H1 (cell line): ENCODE data around the gene NPBWR2. TPM values are rescaled to one million over a fixed set of nuclear protein-coding genes. Genes with fewer than 3 reads are reported as not detected.
A peak's percentile ranks its signal among the peaks of the same experiment; 100 is the strongest.

ENCODE experiments used
- CTBP2 ChIP-seq: IDR thresholded peaks from 2 replicates; pipeline ENCODE4 v1.7.0; 2011; ENCODE audit warnings: borderline replicate concordance, mild to moderate bottlenecking, moderate library complexity, mixed read lengths, low read length; ENCODE audit not compliant: insufficient read depth, insufficient read length
- CTCF ChIP-seq, 3 experiments: IDR thresholded peaks; 1 replicate in 2 of 3; 2 replicates in 1 of 3; pipeline versions ENCODE4 v1.5.1 to v1.6.1; 2011; ENCODE audit warnings: low read length in 3 of 3, mild to moderate bottlenecking in 3 of 3, inconsistent platforms in 2 of 3, low read depth in 1 of 3, moderate library complexity in 1 of 3; ENCODE audit not compliant: insufficient read depth in 1 of 3; ENCODE audit errors: control extremely low read depth in 1 of 3
- MAFK ChIP-seq: IDR thresholded peaks from 2 replicates; pipeline ENCODE4 v1.6.1; 2012; ENCODE audit warnings: low read depth, mild to moderate bottlenecking, improper control_type of control experiment, low read length
- POU5F1 ChIP-seq: IDR thresholded peaks from 2 replicates; pipeline ENCODE4 v1.6.1; 2011; ENCODE audit warnings: low read depth, mild to moderate bottlenecking, low read length, moderate library complexity
- RAD21 ChIP-seq, 2 experiments: IDR thresholded peaks in 1 of 2; conservative IDR thresholded peaks in 1 of 2; 2 replicates each; pipeline ENCODE4 v1.6.1; 2011; ENCODE audit warnings: low read depth in 2 of 2, low read length in 2 of 2, improper control_type of control experiment in 1 of 2, inconsistent platforms in 1 of 2, mild to moderate bottlenecking in 1 of 2, moderate library complexity in 1 of 2
- USF2 ChIP-seq: IDR thresholded peaks from 2 replicates; pipeline ENCODE4 v1.6.1; 2011; ENCODE audit warnings: low read length, improper control_type of control experiment
- polyA plus RNA-seq, 7 experiments: library from polyadenylated mRNA; depleted of rRNA in 3 of 7; stranded (reverse) in 5 of 7; unstranded in 2 of 7; fragments of >200 nt in 5 of 7; fragments of 200-250 nt in 2 of 7; gene quantifications; 1 replicate in 5 of 7; 2 replicates in 1 of 7; 4 replicates in 1 of 7; pipeline versions ENCODE4 v1.2.1 to v1.2.3, GENCODE V29; 2011 to 2013; ENCODE audit warnings: missing spikeins in 2 of 7, mixed read lengths in 2 of 7
- total RNA-seq: library from RNA; stranded (reverse); fragmentation: NEBNext Ultra II Directional; extraction: Animal tissue kit (Norgen Biotek cat#: 25700); gene quantifications from 2 replicates; pipeline ENCODE4 v1.2.1, GENCODE V29; 2021
- TF ChIP-seq, protein P1 (sequence below): fragments of 300-600 bp; sonication (generic); IDR thresholded peaks from 2 replicates; pipeline ENCODE4 v1.7.1; 2012; ENCODE audit warnings: low read length, moderate library complexity, mild to moderate bottlenecking, inconsistent platforms; ENCODE audit not compliant: insufficient replicate concordance

Gene NPBWR2
- total and polyA plus RNA-seq, 2 of the 8 experiments (the other 6 are each of a cell fraction or from before 2014, with no cell fraction given), result not detected

GRCh38 chr20:64133951-64134407 lies 26.6 kb upstream of the NPBWR2 start (continued):
- TF ChIP-seq, protein P1, sequence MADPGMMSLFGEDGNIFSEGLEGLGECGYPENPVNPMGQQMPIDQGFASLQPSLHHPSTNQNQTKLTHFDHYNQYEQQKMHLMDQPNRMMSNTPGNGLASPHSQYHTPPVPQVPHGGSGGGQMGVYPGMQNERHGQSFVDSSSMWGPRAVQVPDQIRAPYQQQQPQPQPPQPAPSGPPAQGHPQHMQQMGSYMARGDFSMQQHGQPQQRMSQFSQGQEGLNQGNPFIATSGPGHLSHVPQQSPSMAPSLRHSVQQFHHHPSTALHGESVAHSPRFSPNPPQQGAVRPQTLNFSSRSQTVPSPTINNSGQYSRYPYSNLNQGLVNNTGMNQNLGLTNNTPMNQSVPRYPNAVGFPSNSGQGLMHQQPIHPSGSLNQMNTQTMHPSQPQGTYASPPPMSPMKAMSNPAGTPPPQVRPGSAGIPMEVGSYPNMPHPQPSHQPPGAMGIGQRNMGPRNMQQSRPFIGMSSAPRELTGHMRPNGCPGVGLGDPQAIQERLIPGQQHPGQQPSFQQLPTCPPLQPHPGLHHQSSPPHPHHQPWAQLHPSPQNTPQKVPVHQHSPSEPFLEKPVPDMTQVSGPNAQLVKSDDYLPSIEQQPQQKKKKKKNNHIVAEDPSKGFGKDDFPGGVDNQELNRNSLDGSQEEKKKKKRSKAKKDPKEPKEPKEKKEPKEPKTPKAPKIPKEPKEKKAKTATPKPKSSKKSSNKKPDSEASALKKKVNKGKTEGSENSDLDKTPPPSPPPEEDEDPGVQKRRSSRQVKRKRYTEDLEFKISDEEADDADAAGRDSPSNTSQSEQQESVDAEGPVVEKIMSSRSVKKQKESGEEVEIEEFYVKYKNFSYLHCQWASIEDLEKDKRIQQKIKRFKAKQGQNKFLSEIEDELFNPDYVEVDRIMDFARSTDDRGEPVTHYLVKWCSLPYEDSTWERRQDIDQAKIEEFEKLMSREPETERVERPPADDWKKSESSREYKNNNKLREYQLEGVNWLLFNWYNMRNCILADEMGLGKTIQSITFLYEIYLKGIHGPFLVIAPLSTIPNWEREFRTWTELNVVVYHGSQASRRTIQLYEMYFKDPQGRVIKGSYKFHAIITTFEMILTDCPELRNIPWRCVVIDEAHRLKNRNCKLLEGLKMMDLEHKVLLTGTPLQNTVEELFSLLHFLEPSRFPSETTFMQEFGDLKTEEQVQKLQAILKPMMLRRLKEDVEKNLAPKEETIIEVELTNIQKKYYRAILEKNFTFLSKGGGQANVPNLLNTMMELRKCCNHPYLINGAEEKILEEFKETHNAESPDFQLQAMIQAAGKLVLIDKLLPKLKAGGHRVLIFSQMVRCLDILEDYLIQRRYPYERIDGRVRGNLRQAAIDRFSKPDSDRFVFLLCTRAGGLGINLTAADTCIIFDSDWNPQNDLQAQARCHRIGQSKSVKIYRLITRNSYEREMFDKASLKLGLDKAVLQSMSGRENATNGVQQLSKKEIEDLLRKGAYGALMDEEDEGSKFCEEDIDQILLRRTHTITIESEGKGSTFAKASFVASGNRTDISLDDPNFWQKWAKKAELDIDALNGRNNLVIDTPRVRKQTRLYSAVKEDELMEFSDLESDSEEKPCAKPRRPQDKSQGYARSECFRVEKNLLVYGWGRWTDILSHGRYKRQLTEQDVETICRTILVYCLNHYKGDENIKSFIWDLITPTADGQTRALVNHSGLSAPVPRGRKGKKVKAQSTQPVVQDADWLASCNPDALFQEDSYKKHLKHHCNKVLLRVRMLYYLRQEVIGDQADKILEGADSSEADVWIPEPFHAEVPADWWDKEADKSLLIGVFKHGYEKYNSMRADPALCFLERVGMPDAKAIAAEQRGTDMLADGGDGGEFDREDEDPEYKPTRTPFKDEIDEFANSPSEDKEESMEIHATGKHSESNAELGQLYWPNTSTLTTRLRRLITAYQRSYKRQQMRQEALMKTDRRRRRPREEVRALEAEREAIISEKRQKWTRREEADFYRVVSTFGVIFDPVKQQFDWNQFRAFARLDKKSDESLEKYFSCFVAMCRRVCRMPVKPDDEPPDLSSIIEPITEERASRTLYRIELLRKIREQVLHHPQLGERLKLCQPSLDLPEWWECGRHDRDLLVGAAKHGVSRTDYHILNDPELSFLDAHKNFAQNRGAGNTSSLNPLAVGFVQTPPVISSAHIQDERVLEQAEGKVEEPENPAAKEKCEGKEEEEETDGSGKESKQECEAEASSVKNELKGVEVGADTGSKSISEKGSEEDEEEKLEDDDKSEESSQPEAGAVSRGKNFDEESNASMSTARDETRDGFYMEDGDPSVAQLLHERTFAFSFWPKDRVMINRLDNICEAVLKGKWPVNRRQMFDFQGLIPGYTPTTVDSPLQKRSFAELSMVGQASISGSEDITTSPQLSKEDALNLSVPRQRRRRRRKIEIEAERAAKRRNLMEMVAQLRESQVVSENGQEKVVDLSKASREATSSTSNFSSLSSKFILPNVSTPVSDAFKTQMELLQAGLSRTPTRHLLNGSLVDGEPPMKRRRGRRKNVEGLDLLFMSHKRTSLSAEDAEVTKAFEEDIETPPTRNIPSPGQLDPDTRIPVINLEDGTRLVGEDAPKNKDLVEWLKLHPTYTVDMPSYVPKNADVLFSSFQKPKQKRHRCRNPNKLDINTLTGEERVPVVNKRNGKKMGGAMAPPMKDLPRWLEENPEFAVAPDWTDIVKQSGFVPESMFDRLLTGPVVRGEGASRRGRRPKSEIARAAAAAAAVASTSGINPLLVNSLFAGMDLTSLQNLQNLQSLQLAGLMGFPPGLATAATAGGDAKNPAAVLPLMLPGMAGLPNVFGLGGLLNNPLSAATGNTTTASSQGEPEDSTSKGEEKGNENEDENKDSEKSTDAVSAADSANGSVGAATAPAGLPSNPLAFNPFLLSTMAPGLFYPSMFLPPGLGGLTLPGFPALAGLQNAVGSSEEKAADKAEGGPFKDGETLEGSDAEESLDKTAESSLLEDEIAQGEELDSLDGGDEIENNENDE, result no peak
- TF ChIP-seq CTCF (IDR thresholded peaks at IDR 0.05; ENCODE audit: control extremely low read depth in 1 of 3, insufficient read depth in 1 of 3, low read depth in 1 of 3, low read length in 3 of 3) (peak; percentile 60 to 75 (median 62)), RAD21 (IDR thresholded peaks at IDR 0.05 in 1 of 2, conservative IDR thresholded peaks at IDR 0.05 in 1 of 2; ENCODE audit: low read depth in 2 of 2, low read length in 2 of 2) (peak; percentile 85 to 89), MAFK (no peak), USF2 (no peak), CTBP2 (no peak), POU5F1 (no peak)
